Fibroblast of the aortic adventitia (primary cell): ENCODE data around the gene RILP. TPM values are rescaled to one million over a fixed set of nuclear protein-coding genes. Genes with fewer than 3 reads are reported as not detected.
"Not testable (repeated sequence)": the region's sequence is repeated elsewhere in the genome, so short reads cannot be mapped to it uniquely, and the experiment has no call there.

Source experiments
- DNase-seq: peaks from one replicate; pipeline ENCODE4 v3.0.0-alpha.2; 2010; ENCODE audit warnings: low read depth
- H3K4me3 ChIP-seq: 2 replicates; pipeline ENCODE4 v1.5.1; 2011; ENCODE audit warnings: low read depth, mild to moderate bottlenecking, control low read depth, low read length, moderate library complexity
- CTCF ChIP-seq: IDR thresholded peaks from 2 replicates; pipeline ENCODE4 v1.5.1; 2011; ENCODE audit warnings: mild to moderate bottlenecking, low read length, control low read depth, inconsistent platforms; ENCODE audit not compliant: insufficient read depth
- total RNA-seq: library from RNA; depleted of rRNA; stranded (reverse); fragments of >200 nt; gene quantifications from 2 replicates; pipeline ENCODE4 v1.2.3, GENCODE V29; 2012; ENCODE audit warnings: low replicate concordance

The RILP gene
- total RNA-seq, 1 donor = 9.7 TPM

DNA sequence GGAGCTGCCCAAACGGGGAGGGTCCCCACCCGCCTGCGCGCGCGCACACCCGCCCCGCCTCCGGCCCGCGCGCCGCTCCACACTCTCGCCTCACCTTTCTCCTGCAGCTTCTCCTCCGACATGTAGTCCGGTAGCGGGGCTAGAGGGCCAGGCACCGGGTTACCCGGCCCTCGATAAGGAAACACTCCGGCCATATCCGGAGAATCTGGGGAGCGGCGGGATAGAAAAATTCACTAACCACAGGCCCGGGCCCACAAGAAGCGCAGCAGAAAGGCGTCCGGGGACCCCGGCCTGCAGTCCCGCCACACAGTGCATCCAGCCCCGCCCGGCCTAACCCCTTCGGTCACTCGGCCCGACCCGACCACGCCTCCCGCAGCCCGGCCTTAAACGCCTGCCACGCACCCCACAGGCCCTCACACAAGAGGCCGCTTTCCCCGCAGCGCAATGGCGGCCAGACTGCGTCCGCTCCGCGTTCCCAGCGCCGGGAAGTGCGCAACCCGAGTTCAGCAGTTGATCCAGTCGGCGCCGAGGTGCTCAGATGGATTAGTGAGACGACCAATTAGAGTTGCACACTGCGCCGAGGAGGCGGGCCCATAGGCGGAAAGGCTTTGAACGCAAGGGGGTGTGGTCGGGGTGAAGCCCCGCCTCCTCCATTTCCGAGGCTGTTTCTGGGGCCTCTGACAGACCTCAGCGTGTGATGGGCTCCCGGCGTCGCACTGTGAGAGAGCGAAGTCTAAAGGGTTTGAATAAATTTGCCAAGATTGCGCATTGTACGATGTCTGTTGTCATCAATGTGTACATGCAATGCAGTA lies 34.9 kb upstream of the RILP start, which contains the start of gene PRPF8:
PRPF8 (minus strand) TSS at position 490 of the 812 bp plus-strand sequence; CDS start at position 194, 296 bp downstream.
- peak within 1 kb of the TSS; percentile 81 for H3K4me3 ChIP-seq
- DNase-seq = peak; percentile 97
- TF ChIP-seq CTCF = peak; percentile 1

GRCh38 chr17:1683459-1683858 lies 33.8 kb upstream of the RILP start:
- no peak for DNase-seq
- TF ChIP-seq CTCF = no peak

DNA sequence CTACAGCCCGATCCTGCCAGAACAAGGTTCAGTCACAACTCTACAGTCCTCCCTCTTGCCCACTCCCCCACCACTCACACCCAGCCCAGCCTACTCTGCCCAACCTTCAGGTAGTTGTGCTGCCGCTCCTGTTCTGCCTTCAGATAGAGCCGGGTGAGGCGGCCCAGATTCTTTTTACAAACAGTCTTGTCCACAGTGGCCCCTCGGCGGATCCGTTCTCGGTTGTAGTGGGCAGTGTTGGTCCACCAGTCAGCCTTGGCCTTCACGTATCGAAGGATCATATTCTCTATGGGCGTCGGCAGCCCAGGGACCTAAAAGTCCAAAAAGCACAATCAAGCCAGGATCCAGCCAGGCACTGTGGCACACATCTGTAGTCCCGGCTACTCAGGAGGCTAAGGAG lies 26.7 kb upstream of the RILP start:
- no peak for TF ChIP-seq CTCF
- no peak for DNase-seq

More at GRCh38 chr17:1683459-1683858, 33.8 kb upstream of the RILP start:
- H3K4me3 ChIP-seq = peak overlapping the region; percentile 81

GRCh38 chr17:1673041-1673785 lies 23.5 kb upstream of the RILP start:
- TF ChIP-seq CTCF = no peak
- no peak overlapping the region for H3K4me3 ChIP-seq
- DNase-seq = no peak

More for the DNA sequence above, 26.7 kb upstream of the RILP start:
- no peak overlapping the region for H3K4me3 ChIP-seq

DNA sequence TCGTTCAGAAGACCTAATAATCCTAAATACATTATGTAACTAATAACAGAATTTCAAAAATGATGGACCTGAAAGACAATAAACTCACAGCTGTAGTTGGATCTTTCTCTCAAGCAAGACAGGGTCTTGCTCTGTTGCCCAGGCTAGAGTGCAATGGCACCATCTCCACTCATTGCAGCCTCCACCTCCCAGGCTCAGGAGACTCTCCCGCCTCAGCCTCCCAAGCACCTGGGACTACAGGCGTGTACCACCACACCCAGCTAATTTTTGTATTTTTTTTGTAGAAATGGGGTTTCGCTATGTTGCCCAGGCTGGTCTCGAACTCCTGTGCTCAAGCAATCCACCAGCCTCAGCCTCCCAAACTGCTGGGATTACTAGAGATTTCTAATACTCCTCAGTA lies 14.3 kb upstream of the RILP start:
- H3K4me3 ChIP-seq, DNase-seq: not testable (repeated sequence)

- TF ChIP-seq CTCF = no peak
- no peak for DNase-seq
- no peak overlapping the region for H3K4me3 ChIP-seq
Measured at GRCh38 chr17:1661045-1661444, 11.4 kb upstream of the RILP start.

- no peak for TF ChIP-seq CTCF
- no peak for DNase-seq
Measured at GRCh38 chr17:1658100-1658499, 8.4 kb upstream of the RILP start.

More at GRCh38 chr17:1658100-1658499, 8.4 kb upstream of the RILP start:
- no peak overlapping the region for H3K4me3 ChIP-seq
